CD14-positive monocyte (primary cell): ENCODE data around the gene GFRAL. TPM values are rescaled to one million over a fixed set of nuclear protein-coding genes. Genes with fewer than 3 reads are reported as not detected.

Experiments
- DNase-seq, 3 donors: peaks; one replicate each; pipeline ENCODE4 v3.0.0-alpha.2; 2011 to 2022
- H2AFZ ChIP-seq: 2 replicates; pipeline ENCODE4 v1.6.0; 2012; ENCODE audit warnings: mild to moderate bottlenecking, low read depth, low read length, inconsistent platforms; ENCODE audit not compliant: insufficient read depth, poor library complexity, severe bottlenecking
- H3K27ac ChIP-seq, 2 donors: 1 replicate in 1 of 2; 2 replicates in 1 of 2; pipeline ENCODE4 v1.5.1; 2012 to 2013; ENCODE audit warnings: low read length in 2 of 2, control low read depth in 1 of 2, inconsistent platforms in 1 of 2, low read depth in 1 of 2, mild to moderate bottlenecking in 1 of 2
- H3K27me3 ChIP-seq, 2 donors: one replicate each; pipeline versions ENCODE4 v1.6.0 to v1.6.1; 2011 to 2013; ENCODE audit warnings: low read length in 2 of 2; ENCODE audit not compliant: control insufficient read depth in 2 of 2, insufficient read depth in 2 of 2
- H3K36me3 ChIP-seq, 2 donors: replicated peaks in 1 of 2; 1 replicate in 1 of 2; 2 replicates in 1 of 2; pipeline versions ENCODE4 v1.5.1 to v1.6.1; 2012 to 2013; ENCODE audit warnings: low read length in 2 of 2, control low read depth in 1 of 2, inconsistent platforms in 1 of 2, mild to moderate bottlenecking in 1 of 2; ENCODE audit not compliant: insufficient read depth in 2 of 2, control insufficient read depth in 1 of 2
- H3K4me1 ChIP-seq, 2 donors: 1 replicate in 1 of 2; 2 replicates in 1 of 2; pipeline versions ENCODE4 v1.5.1 to v1.6.1; 2012 to 2013; ENCODE audit warnings: low read length in 2 of 2, control low read depth in 1 of 2, inconsistent platforms in 1 of 2, mild to moderate bottlenecking in 1 of 2, moderate library complexity in 1 of 2; ENCODE audit not compliant: insufficient read depth in 2 of 2, control insufficient read depth in 1 of 2
- H3K4me2 ChIP-seq: replicated peaks from 2 replicates; pipeline ENCODE3; 2012; ENCODE audit warnings: low read length, moderate library complexity, mild to moderate bottlenecking; ENCODE audit not compliant: poor library complexity, severe bottlenecking; ENCODE audit errors: extremely low read depth
- H3K4me3 ChIP-seq, 3 experiments: fragments of 200-600 bp in 1 of 3; sonication (generic) in 1 of 3; replicated peaks in 1 of 3; 1 replicate in 2 of 3; 2 replicates in 1 of 3; pipeline ENCODE4 v1.5.1; 2011 to 2013; ENCODE audit warnings: low read length in 3 of 3, mild to moderate bottlenecking in 3 of 3, control low read depth in 2 of 3, low read depth in 2 of 3, inconsistent platforms in 1 of 3, moderate library complexity in 1 of 3
- H3K79me2 ChIP-seq: 2 replicates; pipeline ENCODE4 v1.6.0; 2012; ENCODE audit warnings: mild to moderate bottlenecking, control low read depth, inconsistent platforms, low read length, moderate library complexity; ENCODE audit not compliant: insufficient read depth
- H3K9ac ChIP-seq: 2 replicates; pipeline ENCODE4 v1.6.0; 2017; ENCODE audit warnings: low read length, mild to moderate bottlenecking; ENCODE audit not compliant: insufficient read depth, poor library complexity, severe bottlenecking
- H3K9me3 ChIP-seq, 2 donors: replicated peaks in 1 of 2; 1 replicate in 1 of 2; 2 replicates in 1 of 2; pipeline versions ENCODE4 v1.5.1 to v1.6.1; 2012 to 2013; ENCODE audit warnings: low read length in 2 of 2, control low read depth in 1 of 2; ENCODE audit not compliant: control insufficient read depth in 1 of 2, insufficient read depth in 1 of 2
- H4K20me1 ChIP-seq: 2 replicates; pipeline ENCODE4 v1.6.0; 2012; ENCODE audit warnings: mild to moderate bottlenecking, low read length, control low read depth, moderate library complexity; ENCODE audit not compliant: insufficient read depth
- H3K27ac Mint-ChIP-seq, 7 donors: one replicate each; pipeline ENCODE4 v1.8.0; 2020; ENCODE audit warnings: mild to moderate bottlenecking in 7 of 7, mixed read lengths in 7 of 7, moderate library complexity in 6 of 7, inconsistent platforms in 2 of 7
- H3K27me3 Mint-ChIP-seq, 3 donors: one replicate each; pipeline ENCODE4 v1.8.0; 2021 to 2022; ENCODE audit warnings: low read depth in 3 of 3, mild to moderate bottlenecking in 3 of 3, mixed read lengths in 3 of 3, moderate library complexity in 3 of 3, inconsistent platforms in 1 of 3
- H3K36me3 Mint-ChIP-seq, 2 donors: one replicate each; pipeline ENCODE4 v1.8.0; 2020; ENCODE audit warnings: mixed read lengths in 2 of 2, inconsistent platforms in 1 of 2, mild to moderate bottlenecking in 1 of 2
- H3K4me1 Mint-ChIP-seq: one replicate; pipeline ENCODE4 v1.8.0; 2020; ENCODE audit warnings: mild to moderate bottlenecking, mixed read lengths
- H3K4me3 Mint-ChIP-seq, 2 donors: one replicate each; pipeline ENCODE4 v1.8.0; 2020; ENCODE audit warnings: mild to moderate bottlenecking in 2 of 2, mixed read lengths in 2 of 2, moderate library complexity in 1 of 2
- H3K9me3 Mint-ChIP-seq, 7 donors: one replicate each; pipeline ENCODE4 v1.8.0; 2020 to 2022; ENCODE audit warnings: mixed read lengths in 7 of 7, mild to moderate bottlenecking in 6 of 7, moderate library complexity in 6 of 7, inconsistent platforms in 2 of 7
- WGBS: methylation state at CpG from one replicate; pipeline ENCODE4 v1.1.5; 2013; ENCODE audit warnings: missing lambda C conversion rate; ENCODE audit not compliant: insufficient coverage; 5-methylcytosine and 5-hydroxymethylcytosine counted together
- intact Hi-C, 2 donors: fragments of 100-400 bp; cut with micrococcal nuclease; formaldehyde crosslinking; loops; one replicate each; pipeline versions ENCODE4 v1.15.0 to v1.15.1; 2023
- polyA minus RNA-seq: library from RNA; depleted of rRNA, polyadenylated mRNA; stranded (reverse); fragments of >200 nt; gene quantifications from 2 replicates; pipeline ENCODE4 v1.2.3, GENCODE V29; 2012
- polyA plus RNA-seq, 3 donors: library from polyadenylated mRNA; depleted of rRNA in 1 of 3; unstranded in 2 of 3; stranded (reverse) in 1 of 3; fragments of 300-500 nt in 2 of 3; fragments of >200 nt in 1 of 3; fragmentation: Illumina TruSeq in 2 of 3; gene quantifications; 1 replicate in 2 of 3; 2 replicates in 1 of 3; pipeline ENCODE4 v1.2.3, GENCODE V29; 2012 to 2021
- total RNA-seq, 12 experiments: library from RNA in 1 of 12; stranded (reverse) in 1 of 12; fragments of 120-200 nt in 1 of 12; gene quantifications; one replicate each; pipeline ENCODE4 v1.2.4 and lab custom pipeline; 2013 to 2026; ENCODE audit warnings: mixed read lengths in 6 of 12, inconsistent platforms in 1 of 12
- TF ChIP-seq, protein P1 (sequence below): fragments of 200-600 bp; IDR thresholded peaks from one replicate; pipeline ENCODE4 v1.8.0; 2022; ENCODE audit warnings: antibody characterized with exemption, mild to moderate bottlenecking

Gene GFRAL, protein sequence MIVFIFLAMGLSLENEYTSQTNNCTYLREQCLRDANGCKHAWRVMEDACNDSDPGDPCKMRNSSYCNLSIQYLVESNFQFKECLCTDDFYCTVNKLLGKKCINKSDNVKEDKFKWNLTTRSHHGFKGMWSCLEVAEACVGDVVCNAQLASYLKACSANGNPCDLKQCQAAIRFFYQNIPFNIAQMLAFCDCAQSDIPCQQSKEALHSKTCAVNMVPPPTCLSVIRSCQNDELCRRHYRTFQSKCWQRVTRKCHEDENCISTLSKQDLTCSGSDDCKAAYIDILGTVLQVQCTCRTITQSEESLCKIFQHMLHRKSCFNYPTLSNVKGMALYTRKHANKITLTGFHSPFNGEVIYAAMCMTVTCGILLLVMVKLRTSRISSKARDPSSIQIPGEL
- not detected for total RNA-seq (2013)
- polyA plus RNA-seq (not detected), polyA minus RNA-seq (not detected in 2 replicates), total RNA-seq (lab: John Stamatoyannopoulos, UW) (0 to 0.75 (median 0) reads per million in 11 experiments)

DNA sequence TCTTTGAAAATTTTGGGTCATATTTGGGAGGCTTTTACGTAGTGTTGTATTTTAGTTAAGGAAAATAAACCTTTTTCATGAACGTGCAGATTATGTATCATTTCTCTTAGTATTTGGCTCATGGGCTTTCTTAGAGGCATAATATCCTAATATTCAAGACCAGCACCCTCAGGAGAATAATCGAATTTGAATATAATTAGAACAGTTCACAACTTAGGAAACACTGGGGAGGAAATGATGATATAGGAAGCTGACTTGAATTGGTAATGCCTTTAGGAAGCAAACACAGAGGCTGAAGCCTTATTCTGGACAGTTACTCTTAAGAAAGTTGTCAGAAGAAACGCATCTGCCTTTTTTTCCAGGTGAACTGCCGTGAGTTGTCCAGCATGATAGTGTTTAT lies at the start of gene GFRAL:
GFRAL (plus strand) TSS at position 301 of the 400 bp plus-strand sequence; CDS start at position 387, 86 bp downstream.
- no peaks in the 10 kb centered on the region for H3K36me3 ChIP-seq
- H3K4me1 ChIP-seq, result no peaks in the 10 kb centered on the region
- H3K79me2 ChIP-seq, result no peaks in the 10 kb centered on the region
- intact Hi-C loops, result no loop called here
- DNase-seq, result no peak
- no peak within 1 kb of the TSS for H2AFZ ChIP-seq
- no peaks in the 10 kb centered on the region for H3K9me3 ChIP-seq
- no peak within 1 kb of the TSS for H3K4me3 ChIP-seq
- H3K4me2 ChIP-seq, result no peak within 1 kb of the TSS
- Mint-ChIP-seq H3K4me1 (no peaks in the 10 kb centered on the region), H3K36me3 (no peaks in the 10 kb centered on the region), H3K4me3 (no peak within 1 kb of the TSS), H3K27ac (no peak within 1 kb of the TSS), H3K9me3 (peaks cover 0 to 2% (median 0%) of the 10 kb centered on the region in 7 donors), H3K27me3 (no peaks in the 10 kb centered on the region)
- H3K27ac ChIP-seq, result no peak within 1 kb of the TSS
- TF ChIP-seq, protein P1, sequence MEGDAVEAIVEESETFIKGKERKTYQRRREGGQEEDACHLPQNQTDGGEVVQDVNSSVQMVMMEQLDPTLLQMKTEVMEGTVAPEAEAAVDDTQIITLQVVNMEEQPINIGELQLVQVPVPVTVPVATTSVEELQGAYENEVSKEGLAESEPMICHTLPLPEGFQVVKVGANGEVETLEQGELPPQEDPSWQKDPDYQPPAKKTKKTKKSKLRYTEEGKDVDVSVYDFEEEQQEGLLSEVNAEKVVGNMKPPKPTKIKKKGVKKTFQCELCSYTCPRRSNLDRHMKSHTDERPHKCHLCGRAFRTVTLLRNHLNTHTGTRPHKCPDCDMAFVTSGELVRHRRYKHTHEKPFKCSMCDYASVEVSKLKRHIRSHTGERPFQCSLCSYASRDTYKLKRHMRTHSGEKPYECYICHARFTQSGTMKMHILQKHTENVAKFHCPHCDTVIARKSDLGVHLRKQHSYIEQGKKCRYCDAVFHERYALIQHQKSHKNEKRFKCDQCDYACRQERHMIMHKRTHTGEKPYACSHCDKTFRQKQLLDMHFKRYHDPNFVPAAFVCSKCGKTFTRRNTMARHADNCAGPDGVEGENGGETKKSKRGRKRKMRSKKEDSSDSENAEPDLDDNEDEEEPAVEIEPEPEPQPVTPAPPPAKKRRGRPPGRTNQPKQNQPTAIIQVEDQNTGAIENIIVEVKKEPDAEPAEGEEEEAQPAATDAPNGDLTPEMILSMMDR, result no peak
- no CpG with 5 or more reads among the region's 5 CpGs for WGBS
- no peaks in the 10 kb centered on the region for H3K27me3 ChIP-seq
- no peaks in the 10 kb centered on the region for H4K20me1 ChIP-seq
- H3K9ac ChIP-seq, result no peak within 1 kb of the TSS

DNA sequence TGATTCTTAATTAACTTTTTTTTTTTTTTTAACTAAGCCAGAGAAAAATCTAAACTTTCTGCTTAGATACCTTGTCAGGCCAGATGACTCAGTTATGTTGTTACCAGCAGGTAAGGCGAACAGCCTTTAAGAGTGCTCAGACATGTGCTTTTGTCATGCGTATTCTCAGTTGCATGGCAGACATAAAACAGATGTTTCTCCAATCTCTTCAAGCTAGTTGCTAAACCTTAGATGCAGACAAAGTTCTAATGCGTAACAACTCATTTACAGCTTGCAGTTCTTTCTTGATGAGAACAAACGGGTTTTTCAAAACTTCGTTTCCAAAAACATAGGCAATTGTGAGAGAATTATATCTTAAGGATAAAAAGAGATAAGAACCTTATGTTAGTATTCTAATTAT lies 49.6 kb upstream of the GFRAL start:
- H3K4me1 ChIP-seq, result no peaks in the 10 kb centered on the region
- Mint-ChIP-seq H3K36me3 (no peaks in the 10 kb centered on the region), H3K4me3 (no peak overlapping the region), H3K9me3 (no peaks in the 10 kb centered on the region), H3K27ac (no peak overlapping the region), H3K27me3 (peaks cover 2 to 5% (median 3%) of the 10 kb centered on the region in 3 donors), H3K4me1 (no peaks in the 10 kb centered on the region)
- no peaks in the 10 kb centered on the region for H3K36me3 ChIP-seq
- no peak overlapping the region for H3K4me3 ChIP-seq
- no peak overlapping the region for H3K27ac ChIP-seq
- no peak for DNase-seq
- no peaks in the 10 kb centered on the region for H3K27me3 ChIP-seq
- no peaks in the 10 kb centered on the region for H3K9me3 ChIP-seq
- no peaks in the 10 kb centered on the region for H3K79me2 ChIP-seq
- H3K4me2 ChIP-seq, result no peak overlapping the region
- no peak overlapping the region for H3K9ac ChIP-seq
- TF ChIP-seq, protein P1, result no peak
- intact Hi-C loops, result loop anchor here in 1 of 2 donors (2.0 kb wide), 1 partner anchor 15 kb away; no protein-coding TSS in a partner anchor
- 76% methylated on average over 2 of the region's 5 CpGs for WGBS
- H2AFZ ChIP-seq, result no peak overlapping the region
- H4K20me1 ChIP-seq, result no peaks in the 10 kb centered on the region
